OCI-LY7 (cell line): Measurements from ENCODE around the gene LFNG. TPM values are rescaled to one million over a fixed set of nuclear protein-coding genes. Genes with fewer than 3 reads are reported as not detected.

ENCODE experiments used
- BruUV-seq: library from RNA; stranded (reverse); fragments of 400-500 nt; replicated peaks from 2 replicates; lab custom pipeline; 2021; lab: Mats Ljungman, UMichigan
- CTCF ChIA-PET: fragments of 300-600 bp; sonication (Branson Sonifier 250); formaldehyde crosslinking; loops from one replicate; lab custom pipeline; 2022; ENCODE audit warnings: antibody characterized with exemption; ENCODE audit not compliant: unreplicated experiment; lab: Charles Lee
- POLR2A ChIA-PET: fragments of 300-600 bp; sonication (Branson Sonifier 250); formaldehyde crosslinking; loops from one replicate; lab custom pipeline; 2022; ENCODE audit warnings: antibody characterized with exemption; lab: Charles Lee
- DNase-seq: peaks from one replicate; pipeline ENCODE4 v3.0.0-alpha.2; 2015; ENCODE audit warnings: low spot score
- H2AFZ ChIP-seq: fragments of 200-600 bp; sonication (generic), shearing (Covaris generic); 2 replicates; pipeline ENCODE4 v1.6.1; 2014; ENCODE audit warnings: mild to moderate bottlenecking, antibody characterized with exemption, low read length, moderate library complexity
- H3K27ac ChIP-seq: fragments of 200-600 bp; sonication (generic); 2 replicates; pipeline ENCODE4 v1.5.1; 2014; ENCODE audit warnings: mixed run types, low read depth, mild to moderate bottlenecking, moderate library complexity, low read length, inconsistent platforms; ENCODE audit not compliant: poor library complexity, severe bottlenecking
- H3K36me3 ChIP-seq: fragments of 200-600 bp; sonication (generic); 2 replicates; pipeline ENCODE4 v1.6.1; 2014; ENCODE audit warnings: mild to moderate bottlenecking, antibody characterized with exemption, low read length, moderate library complexity, mixed read lengths; ENCODE audit not compliant: insufficient read depth
- H3K4me1 ChIP-seq: fragments of 200-600 bp; sonication (generic); 2 replicates; pipeline ENCODE4 v1.5.1; 2014; ENCODE audit warnings: mild to moderate bottlenecking, low read length; ENCODE audit not compliant: insufficient read depth, poor library complexity, severe bottlenecking
- H3K4me2 ChIP-seq: fragments of 200-600 bp; sonication (generic); 2 replicates; pipeline ENCODE4 v1.6.1; 2014; ENCODE audit warnings: mild to moderate bottlenecking, low read length
- H3K4me3 ChIP-seq: fragments of 200-600 bp; sonication (generic); 2 replicates; pipeline ENCODE4 v1.5.1; 2014; ENCODE audit warnings: mild to moderate bottlenecking, low read depth, low read length; ENCODE audit not compliant: poor library complexity, severe bottlenecking
- H3K79me2 ChIP-seq: fragments of 200-600 bp; sonication (generic); 2 replicates; pipeline ENCODE4 v1.6.1; 2016; ENCODE audit warnings: low read depth, mild to moderate bottlenecking, low read length, moderate library complexity, mixed read lengths; ENCODE audit not compliant: insufficient read depth
- H3K9me2 ChIP-seq: fragments of 200-600 bp; sonication (generic); 2 replicates; pipeline ENCODE4 v1.6.1; 2016; ENCODE audit warnings: mild to moderate bottlenecking, low read length, mixed read lengths; ENCODE audit not compliant: insufficient read depth
- H3K9me3 ChIP-seq: fragments of 200-600 bp; sonication (generic); 2 replicates; pipeline ENCODE4 v1.6.1; 2014; ENCODE audit warnings: mild to moderate bottlenecking, mixed run types, low read length, mixed read lengths
- H4K20me1 ChIP-seq: fragments of 200-600 bp; sonication (generic); 2 replicates; pipeline ENCODE4 v1.6.1; 2014; ENCODE audit warnings: mild to moderate bottlenecking, antibody characterized with exemption, low read length, moderate library complexity, mixed read lengths; ENCODE audit not compliant: insufficient read depth
- CTCF ChIP-seq: fragments of 200-600 bp; sonication (generic); conservative IDR thresholded peaks from 2 replicates; pipeline ENCODE4 v1.5.1; 2014; ENCODE audit warnings: mild to moderate bottlenecking, antibody characterized with exemption, low read length, moderate library complexity, mixed read lengths
- EZH2phosphoT487 ChIP-seq: fragments of 200-600 bp; sonication (generic); IDR thresholded peaks from 2 replicates; pipeline ENCODE4 v1.6.1; 2018; ENCODE audit warnings: low read depth, borderline replicate concordance, mild to moderate bottlenecking, mixed run types, antibody characterized with exemption, low read length, moderate library complexity, mixed read lengths
- intact Hi-C: fragments of 100-400 bp; cut with micrococcal nuclease; formaldehyde crosslinking; loops from one replicate; pipeline ENCODE4 v1.10.0; 2022; ENCODE audit not compliant: unreplicated experiment
- total RNA-seq, 2 experiments: library from RNA; depleted of rRNA in 1 of 2; stranded (reverse); fragments of >200 nt in 1 of 2; shearing (Covaris generic) in 1 of 2; gene quantifications; 2 replicates each; pipeline ENCODE4 v1.2.3, GENCODE V29; 2014 to 2022

Gene LFNG
- total RNA-seq, 2 experiments from 2014 or later, result 1.2 to 2.1 TPM

- intact Hi-C loops, result no loop called here
- no peaks in the 10 kb centered on the region for H3K79me2 ChIP-seq
- CTCF ChIA-PET, result no interaction called here
- no peaks in the 10 kb centered on the region for H4K20me1 ChIP-seq
- no peaks in the 10 kb centered on the region for H3K36me3 ChIP-seq
- H3K4me2 ChIP-seq, result no peak overlapping the region
- no peak for TF ChIP-seq CTCF
- TF ChIP-seq EZH2phosphoT487, result no peak
- H3K9me2 ChIP-seq, result no peaks in the 10 kb centered on the region
- no peak overlapping the region for H3K27ac ChIP-seq
- H3K4me1 ChIP-seq, result no peaks in the 10 kb centered on the region
- no peak for DNase-seq
- no peak overlapping the region for H3K4me3 ChIP-seq
- H3K9me3 ChIP-seq, result no peaks in the 10 kb centered on the region
- POLR2A ChIA-PET, result no interaction called here
- H2AFZ ChIP-seq, result no peak overlapping the region
- BruUV-seq, result no TSS peak
Measured at GRCh38 chr7:2575046-2575732, 55.6 kb downstream of the LFNG start.

- intact Hi-C loops, result no loop called here
- no peak overlapping the region for H3K4me3 ChIP-seq
- no peak overlapping the region for H3K4me2 ChIP-seq
- H3K9me2 ChIP-seq, result no peaks in the 10 kb centered on the region
- H3K36me3 ChIP-seq, result no peaks in the 10 kb centered on the region
- H3K27ac ChIP-seq, result no peak overlapping the region
- POLR2A ChIA-PET, result no interaction called here
- H3K79me2 ChIP-seq, result no peaks in the 10 kb centered on the region
- no peaks in the 10 kb centered on the region for H3K9me3 ChIP-seq
- CTCF ChIA-PET, result interaction anchor here (0.6 kb wide), 1 partner anchor 118 kb away, joined by 4 read pairs; no protein-coding TSS in a partner anchor
- H4K20me1 ChIP-seq, result no peaks in the 10 kb centered on the region
- DNase-seq, result no peak
- H3K4me1 ChIP-seq, result peaks cover 5% of the 10 kb centered on the region
- BruUV-seq, result no TSS peak
- H2AFZ ChIP-seq, result no peak overlapping the region
- TF ChIP-seq CTCF (no peak), EZH2phosphoT487 (no peak)
Measured at GRCh38 chr7:2575733-2576340, 56.3 kb downstream of the LFNG start.
